Measurements from ENCODE around the gene ZNF223.

DNA sequence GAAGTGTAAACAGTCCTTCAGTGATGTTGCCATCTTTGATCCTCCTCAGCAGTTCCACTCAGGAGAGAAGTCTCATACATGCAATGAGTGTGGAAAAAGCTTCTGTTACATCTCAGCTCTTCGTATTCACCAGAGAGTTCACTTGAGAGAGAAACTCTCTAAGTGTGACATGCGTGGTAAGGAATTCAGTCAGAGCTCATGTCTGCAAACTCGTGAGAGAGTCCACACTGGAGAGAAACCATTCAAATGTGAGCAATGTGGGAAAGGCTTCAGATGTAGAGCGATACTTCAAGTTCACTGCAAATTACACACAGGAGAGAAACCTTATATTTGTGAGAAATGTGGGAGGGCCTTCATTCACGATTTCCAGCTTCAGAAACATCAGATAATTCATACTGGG, 41.4 kb upstream of the ZNF223 start:
- TF ChIP-seq GATA2 (IDR thresholded peaks at IDR 0.05; ENCODE audit: low read depth, low read length) (no peak), GATA3 (IDR thresholded peaks at IDR 0.05; ENCODE audit: low read depth, low read length) (no peak)
